Endothelial cell of umbilical vein (primary cell): ENCODE measurements around the gene MMP1.

Experiments used
- CTCF ChIP-seq, 2 donors: IDR thresholded peaks; 1 replicate in 1 of 2; 2 replicates in 1 of 2; pipeline ENCODE4 v1.5.1; 2011; ENCODE audit warnings: low read length in 2 of 2, mild to moderate bottlenecking in 2 of 2, moderate library complexity in 2 of 2, control low read depth in 1 of 2, inconsistent platforms in 1 of 2, low read depth in 1 of 2; ENCODE audit not compliant: insufficient read depth in 1 of 2; ENCODE audit errors: extremely low read depth in 1 of 2
- EZH2 ChIP-seq: IDR thresholded peaks from 2 replicates; pipeline ENCODE4 v1.6.1; 2012; ENCODE audit warnings: borderline replicate concordance, low read depth, mild to moderate bottlenecking, moderate library complexity, low read length, inconsistent platforms; ENCODE audit not compliant: severe bottlenecking
- POLR2A ChIP-seq: IDR thresholded peaks from 2 replicates; pipeline ENCODE4 v1.6.1; 2012; ENCODE audit warnings: low read depth, mild to moderate bottlenecking, control low read depth, low read length
- POLR2AphosphoS5 ChIP-seq: IDR thresholded peaks from 2 replicates; pipeline ENCODE4 v1.6.1; 2012; ENCODE audit warnings: low read depth, mild to moderate bottlenecking, control low read depth, low read length, moderate library complexity; ENCODE audit not compliant: insufficient read depth

GRCh38 chr11:102824556-102824955 lies 26.6 kb upstream of the MMP1 start:
- no peak for TF ChIP-seq CTCF (IDR thresholded peaks at IDR 0.05; ENCODE audit: extremely low read depth in 1 of 2, insufficient read depth in 1 of 2, low read depth in 1 of 2, low read length in 2 of 2)
- no peak for TF ChIP-seq POLR2AphosphoS5
- no peak for TF ChIP-seq POLR2A
- TF ChIP-seq EZH2: no peak
